HS-27A (cell line): ENCODE measurements around the gene CELF2.
"Not testable (repeated sequence)": the region's sequence is repeated elsewhere in the genome, so short reads cannot be mapped to it uniquely, and the experiment has no call there.

Source experiments
- DNase-seq: peaks from one replicate; pipeline ENCODE4 v3.0.0-alpha.2; 2012; ENCODE audit warnings: low read depth, missing footprints

Gene CELF2

DNA sequence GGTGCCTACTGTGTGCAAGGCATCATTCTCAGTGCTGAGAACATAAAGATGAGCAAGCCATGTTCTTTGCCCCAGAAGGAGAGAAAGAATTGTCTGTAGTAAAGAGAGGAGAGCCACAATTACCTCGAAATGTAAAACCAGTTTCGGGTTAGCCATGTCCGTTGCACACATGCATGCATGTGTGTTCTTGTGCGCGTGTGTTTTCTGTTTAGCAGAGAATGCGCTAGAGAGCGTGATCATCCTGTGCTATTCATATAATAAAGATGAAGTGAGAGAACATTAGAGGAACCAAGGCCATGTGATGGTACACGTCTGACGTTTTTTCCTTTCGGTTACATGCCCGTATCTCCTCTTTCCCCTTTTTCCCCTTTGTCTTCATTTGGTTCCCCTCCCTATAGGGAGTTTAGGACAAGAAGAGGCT is 158.2 kb downstream of the CELF2 start:
- DNase-seq: no peak

- DNase-seq: no peak
Observed at GRCh38 chr10:11176746-11177145, 159.1 kb downstream of the CELF2 start.

GRCh38 chr10:11177381-11177780 is 159.7 kb downstream of the CELF2 start:
- DNase-seq: no peak

DNA sequence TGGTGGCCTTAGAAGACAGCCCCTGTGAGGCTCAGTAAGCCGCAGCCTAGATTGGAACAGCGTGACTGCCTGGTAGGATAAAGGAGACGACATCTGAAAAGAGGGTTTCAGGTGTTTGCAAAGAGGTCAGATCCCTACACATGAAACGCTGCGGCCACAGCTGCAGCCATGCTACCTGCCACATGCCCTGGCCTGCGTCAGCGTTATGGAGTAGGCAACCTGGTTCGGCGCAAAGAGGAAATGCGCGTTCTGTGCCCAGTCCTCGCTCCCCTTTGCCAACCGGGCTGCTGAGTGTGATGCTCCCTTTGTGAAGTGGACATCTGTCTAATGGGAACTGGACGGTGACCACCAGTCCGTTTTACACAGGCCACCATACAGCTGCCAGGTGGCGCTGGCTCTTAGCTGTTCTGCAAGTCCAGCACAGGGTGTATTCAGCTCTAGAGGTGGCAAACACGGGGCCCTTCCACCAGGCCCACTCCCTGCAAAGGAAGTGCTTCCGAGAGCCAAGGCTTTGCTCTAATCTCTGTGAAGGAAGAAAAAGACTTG is 160.3 kb downstream of the CELF2 start:
- DNase-seq: no peak

DNA sequence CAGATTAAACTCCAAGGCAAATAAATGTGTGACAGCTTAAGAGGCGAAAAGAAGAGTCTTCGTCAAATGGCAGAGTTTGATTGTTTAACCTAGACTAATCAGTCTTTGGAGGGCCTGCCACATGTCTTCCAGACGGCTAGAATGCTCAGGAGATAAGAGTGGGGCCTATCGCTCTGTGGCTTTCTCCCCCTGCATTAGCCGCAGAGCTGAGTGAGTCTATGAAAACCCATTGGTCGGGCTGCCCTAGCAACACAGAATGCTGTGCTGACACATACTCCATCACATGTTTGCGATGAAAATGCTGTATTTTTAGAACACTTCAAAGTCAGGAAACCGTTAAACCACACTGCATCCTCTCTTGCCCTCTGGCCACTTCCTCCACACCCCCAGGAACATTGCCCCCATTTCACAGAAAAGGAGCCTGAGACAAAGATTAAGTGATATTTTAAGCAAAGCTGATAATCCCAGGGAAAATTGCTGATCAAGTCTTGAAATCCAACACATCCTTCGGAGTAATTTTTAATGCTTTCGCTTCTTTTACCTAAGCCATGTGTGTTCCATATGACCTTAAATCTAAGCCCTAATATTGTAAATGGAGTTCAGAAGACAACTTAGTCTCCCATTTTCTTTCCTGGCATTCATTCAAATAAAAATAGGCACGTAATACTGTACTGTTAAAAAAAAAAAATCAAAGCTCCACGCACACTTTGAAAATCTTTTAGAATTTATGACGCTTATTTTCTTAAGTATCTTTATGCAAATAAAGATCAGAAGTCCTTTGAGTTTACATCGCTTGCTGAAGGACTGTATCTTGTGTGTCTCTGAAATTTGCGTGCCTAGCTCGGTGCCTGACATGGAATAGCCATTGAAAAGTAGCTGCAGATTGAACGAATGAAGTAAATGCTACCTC is 161.2 kb downstream of the CELF2 start:
- DNase-seq: no peak

DNA sequence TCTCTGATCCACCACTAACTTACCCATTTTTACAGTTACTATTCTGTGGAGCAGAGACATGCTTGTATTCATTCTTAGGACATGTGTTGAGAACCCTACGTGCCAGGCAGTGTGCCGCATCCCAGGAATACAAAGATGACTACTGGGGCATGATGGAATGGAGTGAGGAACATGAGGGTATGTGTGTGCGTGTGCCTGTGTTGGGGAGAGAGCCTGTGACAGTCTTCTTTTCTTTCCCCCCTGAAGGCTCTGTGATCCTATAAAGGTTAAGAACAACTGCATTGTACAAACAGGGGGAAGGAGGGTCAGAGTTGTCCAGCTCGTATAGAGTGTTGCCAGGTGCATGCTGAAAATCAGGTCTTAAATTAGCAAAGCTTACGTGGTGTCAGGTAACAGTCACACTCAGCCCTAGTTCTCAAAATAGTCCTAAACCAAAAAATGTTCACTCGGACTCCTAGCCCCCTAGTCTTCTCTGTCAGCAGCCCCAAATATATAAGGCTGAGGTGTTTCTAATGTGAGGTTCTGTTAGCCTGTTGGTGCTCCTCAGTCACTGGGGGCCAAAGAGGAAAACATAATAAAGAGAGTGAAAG is 161.9 kb downstream of the CELF2 start:
- DNase-seq: no peak

- DNase-seq: no peak
Observed at GRCh38 chr10:11180228-11180627, 162.6 kb downstream of the CELF2 start.

DNA sequence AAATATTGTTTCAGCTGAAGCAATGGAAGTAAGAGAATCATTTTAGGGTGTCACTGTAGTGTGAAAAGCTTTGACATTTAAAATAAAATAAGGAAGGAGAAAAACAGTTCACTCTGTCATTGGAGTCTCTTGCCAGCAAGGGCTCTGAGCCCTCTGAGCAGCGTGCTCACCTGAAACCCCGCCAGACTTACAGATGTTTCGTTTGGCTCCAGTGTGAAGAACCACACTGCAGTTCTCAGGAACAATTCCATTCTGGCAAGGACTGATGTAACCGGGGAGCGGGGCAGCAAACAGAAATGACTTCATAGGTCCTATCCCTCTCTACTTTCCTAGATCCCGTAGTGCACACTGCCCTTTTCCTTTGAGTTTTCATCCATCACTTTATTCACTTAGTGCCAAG is 164.3 kb downstream of the CELF2 start:
- no peak for DNase-seq

GRCh38 chr10:11183015-11183414 is 165.3 kb downstream of the CELF2 start:
- no peak for DNase-seq

- no peak for DNase-seq
Observed at GRCh38 chr10:11184093-11184492, 166.4 kb downstream of the CELF2 start.

- not testable (repeated sequence) for DNase-seq
Observed at GRCh38 chr10:11185128-11185665, 167.5 kb downstream of the CELF2 start.

GRCh38 chr10:11186374-11186773 is 168.7 kb downstream of the CELF2 start:
- no peak for DNase-seq

- DNase-seq: no peak
Observed at GRCh38 chr10:11189582-11190376, 172.1 kb downstream of the CELF2 start.

- DNase-seq: no peak
Observed at GRCh38 chr10:11191190-11191589, 173.5 kb downstream of the CELF2 start.

- no peak for DNase-seq
Observed at GRCh38 chr10:11191678-11192077, 174.0 kb downstream of the CELF2 start.

- no peak for DNase-seq
Observed at GRCh38 chr10:11192304-11193000, 174.8 kb downstream of the CELF2 start.

GRCh38 chr10:11193001-11193551 is 175.4 kb downstream of the CELF2 start:
- no peak for DNase-seq

- no peak for DNase-seq
Observed at GRCh38 chr10:11194859-11195586, 177.4 kb downstream of the CELF2 start.

DNA sequence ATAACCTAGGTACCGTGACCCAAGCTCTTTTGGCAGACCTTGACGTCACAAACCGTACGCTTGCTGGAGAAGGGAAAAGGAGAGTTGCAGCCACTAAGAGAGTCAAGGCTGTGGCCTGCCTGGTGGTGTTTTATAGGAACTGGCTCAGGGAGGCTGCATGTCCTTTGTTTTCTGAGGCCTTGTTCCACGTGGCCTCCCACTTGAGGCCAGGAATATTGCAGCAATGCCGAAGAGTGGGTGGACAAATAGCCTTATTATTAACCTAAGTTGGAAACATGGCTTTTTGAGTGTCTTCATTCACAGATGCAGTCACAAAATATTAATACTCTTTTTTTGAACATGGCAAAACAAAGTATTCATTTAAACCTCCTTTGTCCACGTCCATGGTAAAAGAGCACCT is 178.0 kb downstream of the CELF2 start:
- DNase-seq: no peak

DNA sequence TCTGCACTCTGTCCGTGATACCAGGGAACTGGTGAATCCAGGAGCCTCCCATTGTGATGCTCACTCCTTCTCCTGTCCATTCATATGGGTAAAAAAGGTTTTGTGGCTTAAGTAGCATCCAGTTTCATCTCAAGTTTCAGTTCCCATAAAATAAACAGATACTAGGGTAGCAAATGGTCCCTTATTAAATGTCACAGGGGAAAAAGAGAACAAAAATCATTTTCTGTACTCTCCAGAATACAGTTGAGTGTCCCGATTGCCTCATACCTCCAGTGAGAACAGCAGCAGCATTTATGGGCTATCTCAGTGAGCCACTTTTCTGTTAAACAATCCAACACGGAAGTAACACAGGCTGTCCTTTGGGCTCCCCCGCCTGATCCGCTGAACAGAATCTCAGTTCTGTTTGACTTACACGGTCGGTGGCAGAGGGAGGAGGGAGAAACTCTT is 179.6 kb downstream of the CELF2 start:
- DNase-seq: no peak
